Epithelial cell of esophagus (primary cell): ENCODE measurements around the gene P2RY6.

Source experiments
- DNase-seq: peaks from one replicate; pipeline ENCODE4 v3.0.0; 2010; ENCODE audit warnings: low read depth
- H3K4me3 ChIP-seq: 2 replicates; pipeline ENCODE4 v1.5.1; 2011; ENCODE audit warnings: mild to moderate bottlenecking, low read length, control low read depth
- TF ChIP-seq, protein P1 (sequence below): IDR thresholded peaks from 2 replicates; pipeline ENCODE4 v1.5.1; 2011; ENCODE audit warnings: low read depth, mild to moderate bottlenecking, low read length, control low read depth, inconsistent platforms; ENCODE audit not compliant: insufficient read depth; ENCODE audit errors: missing control alignments

Gene P2RY6

GRCh38 chr11:73260127-73260457 is 12.0 kb upstream of the P2RY6 start:
- TF ChIP-seq, protein P1, sequence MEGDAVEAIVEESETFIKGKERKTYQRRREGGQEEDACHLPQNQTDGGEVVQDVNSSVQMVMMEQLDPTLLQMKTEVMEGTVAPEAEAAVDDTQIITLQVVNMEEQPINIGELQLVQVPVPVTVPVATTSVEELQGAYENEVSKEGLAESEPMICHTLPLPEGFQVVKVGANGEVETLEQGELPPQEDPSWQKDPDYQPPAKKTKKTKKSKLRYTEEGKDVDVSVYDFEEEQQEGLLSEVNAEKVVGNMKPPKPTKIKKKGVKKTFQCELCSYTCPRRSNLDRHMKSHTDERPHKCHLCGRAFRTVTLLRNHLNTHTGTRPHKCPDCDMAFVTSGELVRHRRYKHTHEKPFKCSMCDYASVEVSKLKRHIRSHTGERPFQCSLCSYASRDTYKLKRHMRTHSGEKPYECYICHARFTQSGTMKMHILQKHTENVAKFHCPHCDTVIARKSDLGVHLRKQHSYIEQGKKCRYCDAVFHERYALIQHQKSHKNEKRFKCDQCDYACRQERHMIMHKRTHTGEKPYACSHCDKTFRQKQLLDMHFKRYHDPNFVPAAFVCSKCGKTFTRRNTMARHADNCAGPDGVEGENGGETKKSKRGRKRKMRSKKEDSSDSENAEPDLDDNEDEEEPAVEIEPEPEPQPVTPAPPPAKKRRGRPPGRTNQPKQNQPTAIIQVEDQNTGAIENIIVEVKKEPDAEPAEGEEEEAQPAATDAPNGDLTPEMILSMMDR = no peak
- DNase-seq = no peak
- H3K4me3 ChIP-seq = no peak overlapping the region

- TF ChIP-seq, protein P1 = no peak
- peak; percentile 62 for DNase-seq
- no peak overlapping the region for H3K4me3 ChIP-seq
These were observed 9.2 kb upstream of the P2RY6 start for GRCh38 chr11:73262851-73263495.

GRCh38 chr11:73263640-73264039 is 8.5 kb upstream of the P2RY6 start:
- DNase-seq = no peak
- TF ChIP-seq, protein P1 = no peak
- no peak overlapping the region for H3K4me3 ChIP-seq

DNA sequence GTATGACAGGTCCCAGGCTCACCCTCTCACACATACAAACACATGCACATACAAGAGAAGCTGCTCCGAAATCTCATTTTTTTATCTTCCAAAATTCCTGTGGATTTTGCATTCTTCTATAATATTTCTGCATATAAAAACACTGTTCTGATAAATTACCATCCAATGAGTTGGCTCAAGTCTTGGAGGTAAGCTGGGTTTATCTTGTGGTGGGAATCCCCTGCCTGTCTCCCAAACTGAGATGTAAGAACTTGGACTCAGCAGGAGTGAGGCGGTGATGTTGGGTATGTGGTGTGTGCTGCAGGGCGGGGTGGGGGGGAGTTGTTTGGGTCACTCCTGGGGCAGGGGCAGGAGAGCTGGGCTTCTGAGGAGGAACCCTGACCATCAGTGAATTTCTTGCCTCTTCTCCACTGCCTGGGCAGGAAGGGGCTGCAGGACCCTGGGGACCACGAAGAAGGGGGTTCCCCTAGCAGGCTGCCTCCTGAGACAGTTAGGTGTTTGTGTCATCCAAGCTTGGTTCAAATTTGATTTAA is 6.8 kb upstream of the P2RY6 start:
- no peak overlapping the region for H3K4me3 ChIP-seq
- no peak for DNase-seq
- TF ChIP-seq, protein P1 = no peak

DNA sequence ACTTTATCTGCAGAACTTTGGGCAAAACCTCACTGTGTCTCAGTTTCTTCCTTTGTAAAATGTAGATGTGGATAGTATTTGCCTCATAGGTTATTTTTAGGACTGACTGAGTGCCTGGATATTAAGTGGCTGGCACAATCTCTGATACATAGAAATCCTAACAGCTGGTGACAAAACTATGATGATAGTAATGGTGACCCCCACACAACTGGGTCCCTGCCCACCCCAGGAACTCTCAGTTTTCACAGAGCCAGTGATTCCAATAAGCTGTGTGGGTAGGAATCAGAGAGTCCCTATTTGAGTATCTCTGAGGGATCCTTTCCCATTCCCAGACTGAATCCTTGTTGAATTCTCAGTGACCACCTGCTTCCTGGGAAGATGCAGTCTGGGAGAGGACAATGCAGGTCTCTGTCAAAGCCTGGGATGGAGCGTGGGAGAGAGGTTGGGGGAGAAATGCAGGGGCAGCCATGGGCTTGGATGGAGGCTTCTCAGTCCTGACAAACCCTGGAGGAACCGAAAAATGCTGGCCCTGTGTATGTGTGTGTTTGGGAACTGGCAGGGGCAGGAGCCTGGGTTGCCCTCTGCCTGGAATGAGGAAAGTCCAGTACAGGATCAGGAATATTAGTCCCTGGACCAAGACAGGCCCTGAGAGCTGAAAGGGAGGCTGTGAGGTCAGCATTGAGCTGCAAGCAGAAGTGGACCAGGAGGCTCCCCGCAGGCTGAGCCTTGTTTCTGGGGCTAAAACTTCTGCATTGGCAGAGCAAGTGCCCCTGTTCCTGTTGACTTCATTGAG is 6.1 kb upstream of the P2RY6 start:
- DNase-seq = no peak
- no peak overlapping the region for H3K4me3 ChIP-seq
- TF ChIP-seq, protein P1 = no peak

GRCh38 chr11:73266646-73267020 is 5.5 kb upstream of the P2RY6 start:
- no peak overlapping the region for H3K4me3 ChIP-seq
- DNase-seq = no peak
- TF ChIP-seq, protein P1 = no peak
